DOHH2 (cell line): ENCODE results near the gene SDCBP2.

ENCODE experiments used
- H3F3A ChIP-seq: fragments of 200-600 bp; sonication (generic), shearing (Covaris generic); 2 replicates; pipeline ENCODE4 v1.6.0; 2016; ENCODE audit warnings: antibody characterized with exemption, mild to moderate bottlenecking; ENCODE audit not compliant: control insufficient read depth, insufficient read depth
- H3K27ac ChIP-seq: fragments of 200-600 bp; sonication (generic); 2 replicates; pipeline ENCODE4 v1.5.1; 2014; ENCODE audit warnings: low read depth, mild to moderate bottlenecking, low read length, moderate library complexity
- H3K27me3 ChIP-seq: fragments of 200-600 bp; sonication (generic); 2 replicates; pipeline ENCODE4 v1.6.1; 2014; ENCODE audit warnings: mild to moderate bottlenecking, low read length, mixed read lengths; ENCODE audit not compliant: control insufficient read depth
- H3K36me3 ChIP-seq: fragments of 200-600 bp; sonication (generic); 2 replicates; pipeline ENCODE4 v1.6.1; 2014; ENCODE audit warnings: mild to moderate bottlenecking, low read length, moderate library complexity, mixed read lengths; ENCODE audit not compliant: control insufficient read depth
- H3K4me1 ChIP-seq: fragments of 200-600 bp; sonication (generic); 2 replicates; pipeline ENCODE4 v1.6.1; 2014; ENCODE audit warnings: mild to moderate bottlenecking, low read length, mixed read lengths; ENCODE audit not compliant: control insufficient read depth
- H3K4me2 ChIP-seq: fragments of 200-600 bp; sonication (generic); 2 replicates; pipeline ENCODE4 v1.6.0; 2014; ENCODE audit warnings: mild to moderate bottlenecking, low read length, moderate library complexity
- H3K4me3 ChIP-seq: fragments of 200-600 bp; sonication (generic); 2 replicates; pipeline ENCODE4 v1.5.1; 2014; ENCODE audit warnings: mild to moderate bottlenecking, low read length, mixed read lengths
- H3K79me2 ChIP-seq: fragments of 200-600 bp; sonication (generic); 2 replicates; pipeline ENCODE4 v1.6.1; 2014; ENCODE audit warnings: mild to moderate bottlenecking, low read length, mixed read lengths; ENCODE audit not compliant: control insufficient read depth
- H3K9me2 ChIP-seq: fragments of 200-600 bp; sonication (generic); replicated peaks from 2 replicates; pipeline ENCODE4 v1.6.1; 2014; ENCODE audit warnings: mild to moderate bottlenecking, low read length, mixed read lengths; ENCODE audit not compliant: control insufficient read depth
- H3K9me3 ChIP-seq: fragments of 200-600 bp; sonication (generic); 2 replicates; pipeline ENCODE4 v1.6.1; 2014; ENCODE audit warnings: antibody characterized with exemption, low read length, mixed read lengths; ENCODE audit not compliant: control insufficient read depth, insufficient read depth
- H4K20me1 ChIP-seq: fragments of 200-600 bp; sonication (generic); 2 replicates; pipeline ENCODE4 v1.6.0; 2014; ENCODE audit warnings: low read depth, mild to moderate bottlenecking, antibody characterized with exemption, low read length, moderate library complexity; ENCODE audit not compliant: control insufficient read depth, insufficient read depth
- EZH2phosphoT487 ChIP-seq: fragments of 200-600 bp; sonication (generic); IDR thresholded peaks from 2 replicates; pipeline ENCODE4 v1.6.1; 2017; ENCODE audit warnings: borderline replicate concordance, mild to moderate bottlenecking, antibody characterized with exemption, low read length, moderate library complexity, mixed read lengths
- TF ChIP-seq, protein P1 (sequence below): fragments of 200-600 bp; sonication (generic); IDR thresholded peaks from one replicate; pipeline ENCODE4 v1.5.1; 2014; ENCODE audit warnings: antibody characterized with exemption, mild to moderate bottlenecking, low read depth, low read length; ENCODE audit not compliant: poor library complexity, severe bottlenecking

SDCBP2 gene

DNA sequence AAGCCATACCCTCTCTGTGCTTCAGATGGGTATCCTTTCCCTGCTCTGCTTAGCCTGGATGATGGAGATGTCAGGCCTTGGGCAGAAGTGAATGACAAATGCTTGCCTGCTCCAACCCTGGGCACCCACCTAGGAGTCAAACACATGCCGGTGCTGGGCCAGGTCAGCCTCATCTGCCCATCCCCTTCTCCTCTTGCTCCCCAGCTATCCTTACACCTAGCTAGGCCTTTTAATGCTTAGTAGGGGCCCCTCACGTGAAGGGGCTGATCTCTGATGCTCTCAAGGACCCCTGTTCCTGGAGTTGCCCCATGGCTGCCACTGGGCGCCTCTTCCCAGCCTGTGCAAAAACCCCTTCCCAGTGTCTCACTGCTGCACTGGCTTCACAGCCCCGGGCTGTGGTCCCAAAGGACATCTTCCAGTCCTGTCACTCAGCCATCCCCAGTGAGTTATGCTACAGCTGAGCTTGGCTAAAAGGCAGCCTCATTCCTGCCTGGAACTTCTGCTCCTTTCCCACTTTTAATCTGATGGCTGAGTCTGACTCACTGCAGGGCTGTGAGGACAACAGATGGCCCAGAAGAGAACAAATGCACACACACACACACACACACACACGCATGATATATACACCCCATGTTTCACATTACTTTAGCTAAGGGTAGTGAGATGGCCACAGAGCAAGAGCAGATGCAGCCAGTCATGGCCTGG, 12.8 kb upstream of the SDCBP2 start:
- TF ChIP-seq, protein P1, sequence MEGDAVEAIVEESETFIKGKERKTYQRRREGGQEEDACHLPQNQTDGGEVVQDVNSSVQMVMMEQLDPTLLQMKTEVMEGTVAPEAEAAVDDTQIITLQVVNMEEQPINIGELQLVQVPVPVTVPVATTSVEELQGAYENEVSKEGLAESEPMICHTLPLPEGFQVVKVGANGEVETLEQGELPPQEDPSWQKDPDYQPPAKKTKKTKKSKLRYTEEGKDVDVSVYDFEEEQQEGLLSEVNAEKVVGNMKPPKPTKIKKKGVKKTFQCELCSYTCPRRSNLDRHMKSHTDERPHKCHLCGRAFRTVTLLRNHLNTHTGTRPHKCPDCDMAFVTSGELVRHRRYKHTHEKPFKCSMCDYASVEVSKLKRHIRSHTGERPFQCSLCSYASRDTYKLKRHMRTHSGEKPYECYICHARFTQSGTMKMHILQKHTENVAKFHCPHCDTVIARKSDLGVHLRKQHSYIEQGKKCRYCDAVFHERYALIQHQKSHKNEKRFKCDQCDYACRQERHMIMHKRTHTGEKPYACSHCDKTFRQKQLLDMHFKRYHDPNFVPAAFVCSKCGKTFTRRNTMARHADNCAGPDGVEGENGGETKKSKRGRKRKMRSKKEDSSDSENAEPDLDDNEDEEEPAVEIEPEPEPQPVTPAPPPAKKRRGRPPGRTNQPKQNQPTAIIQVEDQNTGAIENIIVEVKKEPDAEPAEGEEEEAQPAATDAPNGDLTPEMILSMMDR = no peak
- TF ChIP-seq EZH2phosphoT487 = no peak
- Histone ChIP-seq H3K4me1 (peaks cover 3% of the 10 kb centered on the region), H3F3A (no peaks in the 10 kb centered on the region), H3K36me3 (no peaks in the 10 kb centered on the region), H3K9me3 (no peaks in the 10 kb centered on the region), H3K27ac (no peak overlapping the region), H3K4me3 (no peak overlapping the region), H4K20me1 (no peaks in the 10 kb centered on the region), H3K79me2 (no peaks in the 10 kb centered on the region), H3K9me2 (no peaks in the 10 kb centered on the region), H3K27me3 (no peaks in the 10 kb centered on the region), H3K4me2 (no peak overlapping the region)

DNA sequence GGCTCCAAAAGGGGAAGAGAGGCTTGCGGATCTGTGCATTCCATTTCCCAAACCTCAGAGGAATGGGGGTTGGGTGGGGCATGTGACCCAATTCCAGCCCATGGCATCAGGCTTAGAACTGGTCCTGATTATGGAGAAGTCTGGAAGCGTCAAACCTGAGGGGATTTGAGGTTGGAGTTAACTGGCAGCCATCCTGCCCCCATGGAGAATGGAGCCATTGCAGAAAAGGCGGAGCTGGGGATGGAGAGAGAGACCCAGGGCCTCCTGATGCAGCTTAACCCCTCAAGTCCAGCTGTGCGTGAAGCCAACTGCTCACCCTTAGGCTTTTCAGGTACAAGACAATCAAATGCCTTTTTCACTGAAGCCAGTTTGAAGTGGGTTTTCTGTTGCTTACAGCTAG, 9.9 kb upstream of the SDCBP2 start:
- peaks cover 13% of the 10 kb centered on the region for H3K4me1 ChIP-seq
- TF ChIP-seq, protein P1 = no peak
- no peak for TF ChIP-seq EZH2phosphoT487
- H4K20me1 ChIP-seq = no peaks in the 10 kb centered on the region

DNA sequence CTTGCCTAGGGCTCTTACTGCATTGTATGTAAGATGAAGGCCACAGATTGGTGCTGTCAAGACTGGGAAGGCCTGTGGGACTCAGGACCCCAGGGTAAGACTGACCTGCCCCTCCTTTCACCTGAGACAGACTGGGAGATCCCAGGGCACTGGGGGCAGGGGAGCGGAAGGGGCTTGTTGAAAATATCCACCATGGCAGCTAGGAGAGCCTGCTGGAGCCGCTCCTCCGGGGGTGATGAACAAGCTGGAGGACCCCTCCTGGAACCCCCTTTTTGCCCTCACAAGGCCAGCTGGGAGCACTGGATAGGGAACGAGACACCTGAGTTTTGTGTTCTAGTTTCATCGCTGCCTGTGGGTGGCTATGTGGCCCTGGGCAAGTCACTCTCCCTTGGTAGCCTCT, 9.2 kb upstream of the SDCBP2 start:
- Histone ChIP-seq H3K36me3 (peaks cover 2% of the 10 kb centered on the region), H4K20me1 (no peaks in the 10 kb centered on the region), H3K9me3 (no peaks in the 10 kb centered on the region), H3K27me3 (no peaks in the 10 kb centered on the region), H3F3A (no peaks in the 10 kb centered on the region), H3K4me1 (peaks cover 13% of the 10 kb centered on the region), H3K4me2 (no peak overlapping the region), H3K9me2 (no peaks in the 10 kb centered on the region), H3K4me3 (no peak overlapping the region), H3K79me2 (no peaks in the 10 kb centered on the region; the same call in 1 of the 2 replicates), H3K27ac (no peak overlapping the region)
- TF ChIP-seq EZH2phosphoT487 = no peak
- TF ChIP-seq, protein P1 = no peak

More for the DNA sequence above, 9.9 kb upstream of the SDCBP2 start:
- no peak overlapping the region for H3K4me3 ChIP-seq
- no peaks in the 10 kb centered on the region for H3K27me3 ChIP-seq
- H3K36me3 ChIP-seq = no peaks in the 10 kb centered on the region
- no peak overlapping the region for H3K27ac ChIP-seq
- no peaks in the 10 kb centered on the region for H3K9me3 ChIP-seq
- H3K79me2 ChIP-seq = no peaks in the 10 kb centered on the region
- no peaks in the 10 kb centered on the region for H3F3A ChIP-seq
- H3K4me2 ChIP-seq = no peak overlapping the region
- H3K9me2 ChIP-seq = no peaks in the 10 kb centered on the region
